Esophagus (tissue), 2 donors: ENCODE data around the gene PARD3. TPM values are rescaled to one million over a fixed set of nuclear protein-coding genes. Genes with fewer than 3 reads are reported as not detected.

Experiments
- H3K27ac ChIP-seq, 2 donors: one replicate each; pipeline ENCODE4 v1.5.1; 2013; ENCODE audit warnings: low read depth in 2 of 2, mild to moderate bottlenecking in 2 of 2, inconsistent platforms in 1 of 2, low read length in 1 of 2, moderate library complexity in 1 of 2
- H3K27me3 ChIP-seq, 2 donors: one replicate each; pipeline ENCODE4 v1.6.1; 2013; ENCODE audit warnings: low read length in 2 of 2, control low read depth in 1 of 2, mild to moderate bottlenecking in 1 of 2; ENCODE audit not compliant: insufficient read depth in 2 of 2, control insufficient read depth in 1 of 2
- H3K36me3 ChIP-seq, 2 donors: one replicate each; pipeline ENCODE4 v1.6.1; 2013; ENCODE audit warnings: low read length in 1 of 2; ENCODE audit not compliant: control insufficient read depth in 2 of 2, insufficient read depth in 2 of 2
- H3K4me1 ChIP-seq, 2 donors: one replicate each; pipeline ENCODE4 v1.6.1; 2013; ENCODE audit warnings: low read length in 1 of 2; ENCODE audit not compliant: control insufficient read depth in 2 of 2, insufficient read depth in 2 of 2
- H3K4me3 ChIP-seq, 2 donors: one replicate each; pipeline ENCODE4 v1.5.1; 2013; ENCODE audit warnings: low read length in 2 of 2, mild to moderate bottlenecking in 2 of 2, low read depth in 1 of 2, moderate library complexity in 1 of 2
- H3K9me3 ChIP-seq, 2 donors: one replicate each; pipeline ENCODE4 v1.6.1; 2013; ENCODE audit warnings: mild to moderate bottlenecking in 2 of 2, low read depth in 1 of 2, low read length in 1 of 2, moderate library complexity in 1 of 2; ENCODE audit not compliant: control insufficient read depth in 2 of 2, insufficient read depth in 1 of 2
- WGBS, 2 donors: extraction: QIAGEN DNeasy Blood & Tissue Kit; methylation state at CpG; one replicate each; pipeline ENCODE4 v1.1.7; 2013; 5-methylcytosine and 5-hydroxymethylcytosine counted together
- polyA plus RNA-seq, 2 donors: library from polyadenylated mRNA; stranded (reverse); fragments of 200-250 nt; gene quantifications; one replicate each; pipeline ENCODE4 v1.2.3, GENCODE V29; 2013
- donor health status: healthy with polysubstance abuse.
- donor health status: Bipolar disorder and iron deficiency.

PARD3 gene
- polyA plus RNA-seq, 2 donors = 40.3 to 71.3 TPM

DNA sequence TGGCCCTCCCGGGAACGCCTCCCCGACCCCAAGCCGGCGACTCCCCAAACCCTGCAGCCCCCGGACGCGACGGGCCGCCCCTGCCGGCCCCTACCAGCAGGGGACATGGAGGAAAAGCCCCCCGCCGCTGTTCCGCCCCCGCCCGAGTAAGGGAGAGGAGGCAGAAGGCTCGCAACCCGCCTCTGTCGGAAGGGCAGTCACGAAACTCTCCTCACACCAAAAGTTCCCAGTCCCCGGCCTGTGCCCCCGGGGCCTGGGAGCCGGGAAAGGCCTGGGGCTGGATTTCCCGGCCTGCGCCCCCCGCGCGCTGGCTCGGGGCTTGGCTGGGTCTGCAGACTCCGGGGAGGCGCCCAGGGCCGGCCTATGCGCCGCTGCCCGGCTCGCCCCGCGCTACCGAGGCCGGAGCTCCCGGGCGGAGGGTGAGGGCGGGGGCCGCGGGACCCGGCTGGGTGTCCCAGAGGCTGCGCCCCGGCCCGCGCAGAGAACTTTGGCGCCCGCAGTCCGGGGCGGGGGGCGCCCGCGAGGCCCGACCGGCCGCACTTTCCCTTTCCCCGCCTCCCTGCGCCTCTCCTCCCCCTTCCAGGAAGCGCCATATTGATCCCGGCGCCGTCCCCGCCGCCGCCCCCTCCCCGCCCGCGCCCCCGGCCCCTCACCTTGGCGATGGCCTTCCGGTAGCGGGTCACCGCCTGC, 728 bp downstream of the PARD3 start:
- no peaks in the 10 kb centered on the region for H3K36me3 ChIP-seq
- H3K27ac ChIP-seq = peak overlapping the region; percentile 94 to 95
- H3K27me3 ChIP-seq = no peaks in the 10 kb centered on the region
- H3K4me3 ChIP-seq = peak overlapping the region; percentile 84 to 86
- no peaks in the 10 kb centered on the region for H3K9me3 ChIP-seq
- H3K4me1 ChIP-seq = peaks cover 5 to 11% of the 10 kb centered on the region in 2 donors
- 2% methylated on average over 46 to 77 of the region's 77 CpGs for WGBS, 2 donors

DNA sequence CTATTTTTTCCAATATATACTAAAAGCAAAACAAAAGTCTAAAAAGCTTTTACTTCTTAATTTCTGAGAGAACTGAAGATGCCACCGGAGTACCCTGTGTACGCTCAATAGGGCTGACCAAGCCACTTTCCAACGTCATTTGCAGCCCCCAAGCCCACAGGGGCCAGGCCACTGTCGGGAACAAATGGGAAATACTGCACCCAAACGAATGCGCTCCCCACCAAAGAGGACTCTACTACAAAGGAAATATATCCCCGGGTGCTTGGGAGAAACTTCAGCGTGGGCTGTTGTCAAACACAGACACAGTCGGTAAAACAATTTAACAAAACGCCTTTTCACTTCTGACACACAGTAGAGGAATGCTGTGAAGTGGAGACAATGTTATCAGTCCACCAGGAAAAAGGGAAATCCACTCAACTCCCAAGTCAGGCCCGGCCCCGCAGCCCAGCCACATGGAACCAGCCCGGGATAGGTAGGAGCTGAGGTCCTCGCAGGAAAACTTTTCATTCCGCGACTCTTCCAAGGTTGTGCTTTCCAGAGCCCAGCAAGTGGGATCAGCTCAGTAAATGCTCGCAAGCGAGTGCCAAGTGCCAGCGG, 1.4 kb downstream of the PARD3 start:
- H3K27ac ChIP-seq = peak overlapping the region; percentile 94 to 95
- H3K36me3 ChIP-seq = no peaks in the 10 kb centered on the region
- H3K27me3 ChIP-seq = no peaks in the 10 kb centered on the region
- WGBS, 2 donors = 10% methylated on average over 18 to 19 of the region's 19 CpGs
- peaks cover 8 to 15% of the 10 kb centered on the region in 2 donors for H3K4me1 ChIP-seq
- H3K9me3 ChIP-seq = no peaks in the 10 kb centered on the region
- H3K4me3 ChIP-seq = peak overlapping the region; percentile 84 to 86

DNA sequence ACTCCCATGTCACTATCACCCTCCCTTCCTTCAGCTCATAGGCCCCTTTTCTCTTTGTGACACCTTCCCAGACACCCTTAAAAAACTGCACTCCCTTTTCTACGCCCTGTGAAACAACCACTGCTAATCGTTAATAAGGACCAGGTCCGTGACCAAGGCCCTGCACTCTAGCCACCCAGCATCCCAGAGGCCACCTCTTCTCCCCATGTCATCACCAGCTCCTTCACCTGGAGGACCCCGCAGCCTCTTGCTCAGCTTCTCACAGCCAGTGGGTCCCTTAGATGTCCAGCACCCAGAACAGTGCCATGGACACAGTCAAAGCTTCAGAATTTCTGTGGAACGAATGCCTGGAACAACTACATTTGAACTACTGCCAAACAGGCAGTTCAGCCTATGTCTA, 2.3 kb downstream of the PARD3 start:
- peaks cover 8 to 16% of the 10 kb centered on the region in 2 donors for H3K4me1 ChIP-seq
- no peaks in the 10 kb centered on the region for H3K36me3 ChIP-seq
- no peaks in the 10 kb centered on the region for H3K27me3 ChIP-seq
- 60 to 66% methylated on average over 5 of the region's 5 CpGs for WGBS, 2 donors
- peak overlapping the region; percentile 20 to 86 for H3K4me3 ChIP-seq
- no peaks in the 10 kb centered on the region for H3K9me3 ChIP-seq
- H3K27ac ChIP-seq = peak overlapping the region in 1 of 2 donors; percentile 44

DNA sequence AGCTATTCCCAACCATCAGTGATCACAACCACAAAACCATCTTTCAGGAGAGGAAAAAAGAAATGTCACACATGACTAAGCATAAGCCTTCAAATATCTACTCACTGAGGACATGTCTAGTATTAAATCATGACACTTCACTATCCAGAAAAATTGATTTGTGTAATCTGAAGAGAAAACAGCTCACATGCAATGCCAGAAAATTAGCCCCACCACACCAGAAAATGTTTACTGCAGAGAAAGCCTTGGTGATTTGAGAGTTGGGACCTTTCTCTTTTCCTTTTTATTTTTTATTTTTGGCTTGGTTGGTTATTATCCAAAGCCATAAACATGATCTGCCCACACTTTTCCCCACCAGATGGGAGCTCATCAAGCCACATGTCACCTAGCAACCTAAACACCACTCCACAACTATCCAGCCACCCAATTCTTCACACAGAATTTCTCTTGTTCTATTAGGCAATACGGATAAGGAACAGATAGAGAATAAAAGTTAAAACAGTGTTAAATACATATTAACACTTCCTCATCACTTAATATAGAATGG, 3.1 kb downstream of the PARD3 start:
- Histone ChIP-seq H3K4me3 (no peak overlapping the region), H3K27ac (no peak overlapping the region), H3K9me3 (no peaks in the 10 kb centered on the region), H3K27me3 (no peaks in the 10 kb centered on the region), H3K4me1 (peaks cover 8 to 16% of the 10 kb centered on the region in 2 donors), H3K36me3 (no peaks in the 10 kb centered on the region)
- 66 to 68% methylated on average over 1 of the region's 1 CpG for WGBS, 2 donors

DNA sequence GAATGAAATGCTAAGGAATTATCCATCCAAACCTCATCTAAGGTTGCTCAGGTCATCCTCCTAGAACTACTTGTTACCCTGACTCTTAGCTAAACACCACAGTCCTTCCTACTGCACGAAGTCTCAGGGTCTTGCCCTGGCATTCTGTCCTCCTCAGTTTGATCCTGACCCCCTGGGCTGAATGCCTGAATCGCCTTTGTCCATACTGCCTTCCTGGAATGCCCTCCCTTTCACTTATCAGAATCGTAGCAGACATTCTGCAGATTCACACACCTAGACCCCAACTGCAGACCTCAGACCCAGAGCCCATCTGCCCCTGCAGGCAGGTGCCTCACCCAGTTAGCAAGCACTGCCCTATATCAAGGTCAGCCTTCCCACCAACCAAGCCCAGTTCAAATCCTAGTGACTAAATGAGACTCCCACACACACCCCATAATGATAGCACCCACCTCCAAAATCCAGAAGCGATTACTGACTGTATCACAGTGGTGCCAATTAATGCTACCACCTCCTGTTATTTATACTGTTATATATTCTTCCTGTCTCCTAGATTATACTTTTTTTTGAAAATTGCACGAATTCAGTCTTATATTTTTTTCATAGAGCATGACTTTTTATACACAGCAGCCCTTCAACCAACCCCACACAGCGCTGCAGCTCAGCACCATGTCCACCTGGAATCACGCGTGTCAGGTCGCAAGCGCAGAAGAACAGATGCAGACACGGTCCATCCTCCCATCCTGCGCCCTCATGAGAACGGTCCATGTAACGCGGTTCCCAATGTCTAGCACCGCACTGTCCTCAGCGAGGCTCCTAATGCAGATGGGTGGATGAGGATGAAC, 3.7 kb downstream of the PARD3 start:
- H3K36me3 ChIP-seq = peaks cover 0 to 2% of the 10 kb centered on the region in 2 donors
- no peak overlapping the region for H3K27ac ChIP-seq
- WGBS, 2 donors = 86 to 90% methylated on average over 17 of the region's 17 CpGs
- H3K4me3 ChIP-seq = no peak overlapping the region
- no peaks in the 10 kb centered on the region for H3K9me3 ChIP-seq
- H3K27me3 ChIP-seq = no peaks in the 10 kb centered on the region
- peaks cover 8 to 19% of the 10 kb centered on the region in 2 donors for H3K4me1 ChIP-seq

- no peaks in the 10 kb centered on the region for H3K27me3 ChIP-seq
- no peak overlapping the region for H3K4me3 ChIP-seq
- H3K36me3 ChIP-seq = peaks cover 0 to 2% of the 10 kb centered on the region in 2 donors
- no peak overlapping the region for H3K27ac ChIP-seq
- peaks cover 8 to 19% of the 10 kb centered on the region in 2 donors for H3K4me1 ChIP-seq
- no peaks in the 10 kb centered on the region for H3K9me3 ChIP-seq
- 85 to 91% methylated on average over 3 of the region's 3 CpGs for WGBS, 2 donors
These were observed 5.3 kb downstream of the PARD3 start for GRCh38 chr10:34809796-34810195.

DNA sequence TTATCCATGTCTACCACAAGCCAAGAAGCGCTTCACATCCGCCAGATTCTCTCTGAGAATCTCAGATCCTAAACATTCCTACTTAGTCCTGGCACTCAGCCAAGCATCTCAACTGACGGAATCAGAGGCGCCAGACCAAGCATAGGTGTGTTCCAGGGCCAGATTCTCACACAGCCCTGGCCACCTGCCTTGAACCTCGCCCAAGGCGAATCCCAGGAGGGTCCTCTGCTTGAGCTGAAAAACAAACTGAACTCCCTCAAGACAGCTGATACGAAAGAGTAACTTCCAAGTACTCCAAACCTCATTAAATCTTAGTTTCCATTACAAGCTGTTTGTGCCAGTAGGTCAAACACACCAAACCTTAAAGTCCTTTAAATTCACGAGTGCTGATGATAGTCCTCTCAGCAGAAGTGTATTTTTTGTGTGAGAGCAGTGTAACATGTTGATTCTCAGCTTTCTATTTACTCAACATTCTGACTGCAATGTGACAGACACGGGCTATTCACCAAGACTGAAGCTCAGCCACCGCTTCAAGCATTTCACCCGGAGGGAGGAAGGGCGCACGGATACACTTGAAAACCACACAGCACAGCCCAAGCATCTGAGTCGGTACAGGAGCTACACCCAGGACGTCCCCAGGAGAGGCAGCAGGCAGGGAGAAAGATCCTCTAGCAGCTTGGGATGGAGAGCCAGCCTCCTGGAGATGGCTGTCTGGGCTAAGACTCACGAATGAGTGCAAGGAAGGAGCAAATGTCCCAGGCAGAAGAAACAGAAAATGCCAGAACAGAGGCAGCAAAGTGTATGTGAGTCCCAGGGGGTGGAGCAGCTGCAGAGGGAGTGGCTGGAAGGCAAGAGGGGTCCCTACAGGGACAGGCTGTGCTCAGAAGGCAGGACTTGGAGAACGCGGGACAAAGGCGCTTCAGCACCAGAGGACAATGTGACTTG, 6.0 kb downstream of the PARD3 start:
- Histone ChIP-seq H3K27me3 (no peaks in the 10 kb centered on the region), H3K27ac (peak overlapping the region; percentile 42 to 80), H3K4me3 (peak overlapping the region in 1 of 2 donors; percentile 2), H3K9me3 (no peaks in the 10 kb centered on the region), H3K4me1 (peaks cover 8 to 19% of the 10 kb centered on the region in 2 donors), H3K36me3 (peaks cover 0 to 2% of the 10 kb centered on the region in 2 donors)
- 36 to 37% methylated on average over 19 of the region's 19 CpGs for WGBS, 2 donors

GRCh38 chr10:34808336-34808735, 6.8 kb downstream of the PARD3 start:
- Histone ChIP-seq H3K36me3 (peaks cover 0 to 2% of the 10 kb centered on the region in 2 donors), H3K27ac (no peak overlapping the region), H3K4me3 (no peak overlapping the region), H3K27me3 (no peaks in the 10 kb centered on the region), H3K9me3 (no peaks in the 10 kb centered on the region), H3K4me1 (peaks cover 8 to 19% of the 10 kb centered on the region in 2 donors)
- WGBS, 2 donors = 73 to 74% methylated on average over 4 of the region's 4 CpGs
